ENCODE measurements around the gene OSBPL10.

GRCh38 chr3:32021748-32022147 is 40.7 kb upstream of the OSBPL10 start:
- TF ChIP-seq CTCF (IDR thresholded peaks at IDR 0.05): no peak
- no peak for TF ChIP-seq POLR2A (IDR thresholded peaks at IDR 0.05)
- no peak for TF ChIP-seq POLR2AphosphoS5 (IDR thresholded peaks at IDR 0.05)

Data from stomach (tissue), 4 donors.